Measurements from ENCODE around the gene CHSY1. TPM values are rescaled to one million over a fixed set of nuclear protein-coding genes. Genes with fewer than 3 reads are reported as not detected.

Gene CHSY1
- total and polyA plus RNA-seq, 11 donors = 5.6 to 41.3 (median 11.1) TPM

GRCh38 chr15:101139986-101140696 lies 111.7 kb downstream of the CHSY1 start:
- H3K36me3 ChIP-seq = no peaks in the 10 kb centered on the region
- peaks cover 0 to 38% (median 5%) of the 10 kb centered on the region in 12 donors for H3K4me1 ChIP-seq
- intact Hi-C loops (cut with DNase I) = no loop called here
- WGBS, 4 donors = 86 to 90% (median 89%) methylated on average over 15 of the region's 15 CpGs
- no peak overlapping the region for H3K4me3 ChIP-seq
- TF ChIP-seq POLR2A (IDR thresholded peaks at IDR 0.05) = no peak
- TF ChIP-seq, protein P1, sequence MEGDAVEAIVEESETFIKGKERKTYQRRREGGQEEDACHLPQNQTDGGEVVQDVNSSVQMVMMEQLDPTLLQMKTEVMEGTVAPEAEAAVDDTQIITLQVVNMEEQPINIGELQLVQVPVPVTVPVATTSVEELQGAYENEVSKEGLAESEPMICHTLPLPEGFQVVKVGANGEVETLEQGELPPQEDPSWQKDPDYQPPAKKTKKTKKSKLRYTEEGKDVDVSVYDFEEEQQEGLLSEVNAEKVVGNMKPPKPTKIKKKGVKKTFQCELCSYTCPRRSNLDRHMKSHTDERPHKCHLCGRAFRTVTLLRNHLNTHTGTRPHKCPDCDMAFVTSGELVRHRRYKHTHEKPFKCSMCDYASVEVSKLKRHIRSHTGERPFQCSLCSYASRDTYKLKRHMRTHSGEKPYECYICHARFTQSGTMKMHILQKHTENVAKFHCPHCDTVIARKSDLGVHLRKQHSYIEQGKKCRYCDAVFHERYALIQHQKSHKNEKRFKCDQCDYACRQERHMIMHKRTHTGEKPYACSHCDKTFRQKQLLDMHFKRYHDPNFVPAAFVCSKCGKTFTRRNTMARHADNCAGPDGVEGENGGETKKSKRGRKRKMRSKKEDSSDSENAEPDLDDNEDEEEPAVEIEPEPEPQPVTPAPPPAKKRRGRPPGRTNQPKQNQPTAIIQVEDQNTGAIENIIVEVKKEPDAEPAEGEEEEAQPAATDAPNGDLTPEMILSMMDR (IDR thresholded peaks at IDR 0.05) = no peak
- DNase-seq = no peak
- H3K27me3 ChIP-seq = no peaks in the 10 kb centered on the region
- H3K9me3 ChIP-seq = peaks cover 0 to under 1% (median 0%) of the 10 kb centered on the region in 12 donors
- ATAC-seq = no peak
- H3K27ac ChIP-seq = no peak overlapping the region

- H3K27me3 ChIP-seq = no peaks in the 10 kb centered on the region
- DNase-seq (no peak), ATAC-seq (no peak)
- intact Hi-C loops (cut with DNase I) = no loop called here
- peaks cover 0 to 7% (median 0%) of the 10 kb centered on the region in 12 donors for H3K9me3 ChIP-seq
- WGBS, 4 donors = 88 to 93% (median 91%) methylated on average over 17 to 22 of the region's 22 CpGs
- no peaks in the 10 kb centered on the region for H3K36me3 ChIP-seq
- H3K4me3 ChIP-seq = no peak overlapping the region
- TF ChIP-seq, protein P1 (IDR thresholded peaks at IDR 0.05) = no peak
- TF ChIP-seq POLR2A (IDR thresholded peaks at IDR 0.05) = no peak
- no peak overlapping the region for H3K27ac ChIP-seq
- peaks cover 0 to 39% (median 5%) of the 10 kb centered on the region in 12 donors for H3K4me1 ChIP-seq
Observed at GRCh38 chr15:101138913-101139880, 112.7 kb downstream of the CHSY1 start.

GRCh38 chr15:101138086-101138660 lies 113.7 kb downstream of the CHSY1 start:
- DNase-seq (no peak), ATAC-seq (no peak)
- Histone ChIP-seq H3K4me3 (no peak overlapping the region), H3K4me1 (peaks cover 0 to 39% (median 5%) of the 10 kb centered on the region in 12 donors), H3K36me3 (no peaks in the 10 kb centered on the region), H3K27ac (no peak overlapping the region), H3K9me3 (peaks cover 0 to 7% (median 0%) of the 10 kb centered on the region in 12 donors), H3K27me3 (no peaks in the 10 kb centered on the region)
- TF ChIP-seq POLR2A (IDR thresholded peaks at IDR 0.05) = no peak
- TF ChIP-seq, protein P1 (IDR thresholded peaks at IDR 0.05) = no peak
- intact Hi-C loops (cut with DNase I) = no loop called here
- WGBS, 4 donors = 81 to 88% (median 84%) methylated on average over 14 of the region's 14 CpGs

All from heart left ventricle (tissue), 16 donors.